Uterus (tissue), 2 donors: Measurements from ENCODE around the gene HILPDA.
"Not testable (repeated sequence)": the region's sequence is repeated elsewhere in the genome, so short reads cannot be mapped to it uniquely, and the experiment has no call there.

Experiments used
- POLR2A ChIP-seq, 2 donors: fragments of 450-650 bp; IDR thresholded peaks; one replicate each; pipeline ENCODE4 v1.6.1; 2016; ENCODE audit warnings: antibody characterized with exemption in 2 of 2, mild to moderate bottlenecking in 1 of 2, moderate library complexity in 1 of 2
- TF ChIP-seq, protein P1 (sequence below), 4 experiments: fragments of 200-600 bp in 2 of 4; fragments of 450-650 bp in 2 of 4; sonication (generic) in 2 of 4; IDR thresholded peaks; one replicate each; pipeline ENCODE4 v1.5.1; 2016 to 2019; ENCODE audit warnings: antibody characterized with exemption in 4 of 4, mild to moderate bottlenecking in 2 of 4, moderate library complexity in 1 of 4

DNA sequence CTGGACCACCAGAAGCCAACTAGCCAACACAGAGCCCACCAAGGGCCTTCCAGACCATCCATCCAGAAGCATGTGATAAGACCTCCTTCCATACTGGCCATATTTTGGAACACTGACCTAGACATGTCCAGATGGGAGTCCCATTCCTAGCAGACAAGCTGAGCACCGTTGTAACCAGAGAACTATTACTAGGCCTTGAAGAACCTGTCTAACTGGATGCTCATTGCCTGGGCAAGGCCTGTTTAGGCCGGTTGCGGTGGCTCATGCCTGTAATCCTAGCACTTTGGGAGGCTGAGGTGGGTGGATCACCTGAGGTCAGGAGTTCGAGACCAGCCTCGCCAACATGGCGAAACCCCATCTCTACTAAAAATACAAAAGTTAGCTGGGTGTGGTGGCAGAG is 1.7 kb downstream of the HILPDA start:
- not testable (repeated sequence) for TF ChIP-seq POLR2A (IDR thresholded peaks at IDR 0.05)
- TF ChIP-seq, protein P1, sequence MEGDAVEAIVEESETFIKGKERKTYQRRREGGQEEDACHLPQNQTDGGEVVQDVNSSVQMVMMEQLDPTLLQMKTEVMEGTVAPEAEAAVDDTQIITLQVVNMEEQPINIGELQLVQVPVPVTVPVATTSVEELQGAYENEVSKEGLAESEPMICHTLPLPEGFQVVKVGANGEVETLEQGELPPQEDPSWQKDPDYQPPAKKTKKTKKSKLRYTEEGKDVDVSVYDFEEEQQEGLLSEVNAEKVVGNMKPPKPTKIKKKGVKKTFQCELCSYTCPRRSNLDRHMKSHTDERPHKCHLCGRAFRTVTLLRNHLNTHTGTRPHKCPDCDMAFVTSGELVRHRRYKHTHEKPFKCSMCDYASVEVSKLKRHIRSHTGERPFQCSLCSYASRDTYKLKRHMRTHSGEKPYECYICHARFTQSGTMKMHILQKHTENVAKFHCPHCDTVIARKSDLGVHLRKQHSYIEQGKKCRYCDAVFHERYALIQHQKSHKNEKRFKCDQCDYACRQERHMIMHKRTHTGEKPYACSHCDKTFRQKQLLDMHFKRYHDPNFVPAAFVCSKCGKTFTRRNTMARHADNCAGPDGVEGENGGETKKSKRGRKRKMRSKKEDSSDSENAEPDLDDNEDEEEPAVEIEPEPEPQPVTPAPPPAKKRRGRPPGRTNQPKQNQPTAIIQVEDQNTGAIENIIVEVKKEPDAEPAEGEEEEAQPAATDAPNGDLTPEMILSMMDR (IDR thresholded peaks at IDR 0.05), result not testable (repeated sequence)
